Activated T-helper 9 cell treated with anti-CD3 and anti-CD28 coated beads, Interleukin-2, amount 50 U/mL, for 16 hours (primary cell): ENCODE results near the gene POLDIP2.

Experiments
- DNase-seq: peaks from one replicate; pipeline ENCODE4 v3.0.0-alpha.2; 2020; ENCODE audit warnings: low read depth

POLDIP2 gene

GRCh38 chr17:28357061-28357900, at the start of gene POLDIP2:
Gene POLDIP2 (minus strand): TSS chr17:28357527. CDS start chr17:28357448, 79 bp downstream.
- DNase-seq: peak; percentile 95

- no peak for DNase-seq
These were observed 49.1 kb upstream of the POLDIP2 start for GRCh38 chr17:28406473-28406814.

GRCh38 chr17:28405632-28406472, 48.5 kb upstream of the POLDIP2 start, which contains the start of gene SLC46A1:
Gene SLC46A1 (minus strand): TSS chr17:28406212. CDS start chr17:28406114, 98 bp downstream.
- DNase-seq: peak; percentile 15

GRCh38 chr17:28404812-28405570, 47.7 kb upstream of the POLDIP2 start:
- DNase-seq: no peak

GRCh38 chr17:28404461-28404811, 47.1 kb upstream of the POLDIP2 start:
- no peak for DNase-seq

GRCh38 chr17:28404007-28404406, 46.7 kb upstream of the POLDIP2 start:
- DNase-seq: no peak

- no peak for DNase-seq
These were observed 45.5 kb upstream of the POLDIP2 start for GRCh38 chr17:28402844-28403243.

GRCh38 chr17:28402224-28402630, 44.9 kb upstream of the POLDIP2 start:
- no peak for DNase-seq

GRCh38 chr17:28399808-28400207, 42.5 kb upstream of the POLDIP2 start:
- no peak for DNase-seq

GRCh38 chr17:28398280-28398981, 41.1 kb upstream of the POLDIP2 start:
- DNase-seq: no peak

- DNase-seq: no peak
These were observed 40.5 kb upstream of the POLDIP2 start for GRCh38 chr17:28397687-28398279.

GRCh38 chr17:28397275-28397674, 39.9 kb upstream of the POLDIP2 start:
- no peak for DNase-seq

- DNase-seq: no peak
These were observed 39.4 kb upstream of the POLDIP2 start for GRCh38 chr17:28396635-28397239.

GRCh38 chr17:28395968-28396367, 38.6 kb upstream of the POLDIP2 start:
- no peak for DNase-seq

- no peak for DNase-seq
These were observed 38.1 kb upstream of the POLDIP2 start for GRCh38 chr17:28395426-28395825.

GRCh38 chr17:28394337-28395116, 37.2 kb upstream of the POLDIP2 start:
- DNase-seq: no peak

GRCh38 chr17:28392491-28392890, 35.2 kb upstream of the POLDIP2 start:
- no peak for DNase-seq

GRCh38 chr17:28391401-28391800, 34.1 kb upstream of the POLDIP2 start:
- DNase-seq: no peak

GRCh38 chr17:28390984-28391383, 33.7 kb upstream of the POLDIP2 start:
- no peak for DNase-seq

GRCh38 chr17:28390563-28390962, 33.2 kb upstream of the POLDIP2 start:
- DNase-seq: no peak
